ENCODE results near the gene DMGDH. TPM values are rescaled to one million over a fixed set of nuclear protein-coding genes. Genes with fewer than 3 reads are reported as not detected.

Gene DMGDH
- total and polyA plus RNA-seq, 2 donors from 2014 or later, result 10.4 to 39.7 TPM

DNA sequence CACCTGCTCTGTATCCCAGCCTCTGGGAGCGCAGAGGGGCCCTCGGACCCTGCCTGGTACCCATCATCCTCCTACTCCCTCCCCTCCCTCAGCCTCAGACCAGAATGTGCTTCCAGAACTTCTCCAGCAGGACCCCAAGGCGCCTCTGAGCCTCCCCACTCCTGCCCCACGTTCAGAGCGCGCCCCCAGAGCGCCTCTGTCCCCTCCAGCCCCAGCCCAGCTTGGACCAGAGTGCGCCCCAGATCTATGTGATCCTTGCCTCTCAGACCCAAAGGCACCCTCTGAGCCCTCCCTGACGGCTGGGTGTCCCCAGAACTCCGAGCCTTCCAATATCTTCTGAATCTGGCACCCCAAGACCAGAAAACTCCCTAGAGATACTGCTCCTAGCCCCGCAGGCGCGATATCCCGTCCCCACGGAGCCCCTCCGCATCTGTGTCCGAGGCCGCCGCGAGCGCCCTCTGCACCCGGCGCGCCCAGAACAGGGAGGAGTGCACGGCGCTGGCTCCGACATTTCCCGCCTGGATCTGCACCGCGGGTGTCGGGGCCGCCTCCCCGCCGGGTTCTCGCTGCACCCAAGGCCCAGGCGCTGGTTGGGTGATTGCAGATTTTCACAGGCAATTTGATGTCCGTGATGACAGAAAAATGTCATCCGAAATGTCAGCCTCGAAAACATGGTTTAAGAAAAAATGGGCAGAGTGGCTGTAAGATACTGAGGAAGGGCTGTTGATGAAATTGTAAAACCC is 42.7 kb upstream of the DMGDH start:
- Histone ChIP-seq H3K4me3 (ENCODE audit: low read length in 3 of 3) (peak overlapping the region; percentile 32 to 85 (median 75)), H3K27ac (ENCODE audit: low read depth in 2 of 2, low read length in 2 of 2) (peak overlapping the region; percentile 51 to 59), H3K9me3 (ENCODE audit: control insufficient read depth in 2 of 3, insufficient read depth in 1 of 3, low read length in 3 of 3) (no peaks in the 10 kb centered on the region), H3K27me3 (ENCODE audit: control insufficient read depth, insufficient read depth, low read length) (peaks cover 17% of the 10 kb centered on the region), H3K36me3 (ENCODE audit: control insufficient read depth in 2 of 3, insufficient read depth in 3 of 3, low read length in 3 of 3) (no peaks in the 10 kb centered on the region), H3K4me1 (ENCODE audit: control insufficient read depth in 2 of 3, insufficient read depth in 2 of 3, low read depth in 1 of 3, low read length in 3 of 3) (peaks cover 0 to 6% (median 0%) of the 10 kb centered on the region in 3 donors), H3K9ac (ENCODE audit: low read length in 3 of 3) (peak overlapping the region in 1 of 3 donors; percentile 62)
- intact Hi-C loops (cut with DNase I), result no loop called here
- DNase-seq, result peak in 3 of 5 donors; percentile 22 to 38 (median 24)
- TF ChIP-seq, protein P1, sequence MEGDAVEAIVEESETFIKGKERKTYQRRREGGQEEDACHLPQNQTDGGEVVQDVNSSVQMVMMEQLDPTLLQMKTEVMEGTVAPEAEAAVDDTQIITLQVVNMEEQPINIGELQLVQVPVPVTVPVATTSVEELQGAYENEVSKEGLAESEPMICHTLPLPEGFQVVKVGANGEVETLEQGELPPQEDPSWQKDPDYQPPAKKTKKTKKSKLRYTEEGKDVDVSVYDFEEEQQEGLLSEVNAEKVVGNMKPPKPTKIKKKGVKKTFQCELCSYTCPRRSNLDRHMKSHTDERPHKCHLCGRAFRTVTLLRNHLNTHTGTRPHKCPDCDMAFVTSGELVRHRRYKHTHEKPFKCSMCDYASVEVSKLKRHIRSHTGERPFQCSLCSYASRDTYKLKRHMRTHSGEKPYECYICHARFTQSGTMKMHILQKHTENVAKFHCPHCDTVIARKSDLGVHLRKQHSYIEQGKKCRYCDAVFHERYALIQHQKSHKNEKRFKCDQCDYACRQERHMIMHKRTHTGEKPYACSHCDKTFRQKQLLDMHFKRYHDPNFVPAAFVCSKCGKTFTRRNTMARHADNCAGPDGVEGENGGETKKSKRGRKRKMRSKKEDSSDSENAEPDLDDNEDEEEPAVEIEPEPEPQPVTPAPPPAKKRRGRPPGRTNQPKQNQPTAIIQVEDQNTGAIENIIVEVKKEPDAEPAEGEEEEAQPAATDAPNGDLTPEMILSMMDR (IDR thresholded peaks at IDR 0.05; ENCODE audit: borderline replicate concordance, extremely low read depth, insufficient read depth), result no peak
- no peak for FAIRE-seq

DNA sequence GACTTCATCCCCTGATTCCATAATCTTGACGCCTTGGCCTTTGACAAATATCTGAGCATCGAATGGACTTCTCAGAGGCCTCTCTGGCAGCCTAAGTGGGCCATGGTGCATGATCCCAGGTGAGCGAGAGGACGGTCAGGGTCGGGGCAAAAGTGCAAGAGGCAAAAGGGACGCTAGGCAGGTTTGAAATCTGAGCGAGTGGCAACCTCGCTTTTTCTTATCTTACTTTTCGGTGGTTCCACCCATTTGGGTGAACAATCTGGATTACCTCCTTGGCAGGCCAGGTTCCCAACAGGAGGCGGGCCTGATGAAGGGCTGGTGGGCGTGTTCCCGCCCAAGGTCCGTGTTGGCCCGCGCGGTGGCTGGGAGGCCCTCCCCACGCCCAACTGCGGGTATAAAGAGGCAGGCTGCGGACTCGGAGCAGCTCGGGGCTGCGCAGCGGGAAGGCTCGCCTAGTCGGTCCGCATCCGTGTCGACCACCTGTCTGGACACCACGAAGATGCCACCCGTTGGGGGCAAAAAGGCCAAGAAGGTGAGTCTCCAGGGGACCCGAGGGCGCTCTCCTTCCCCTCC is 42.0 kb upstream of the DMGDH start, which contains the start of gene BHMT:
Gene BHMT, plus strand, starts transcription at position 423 of the 573 bp plus-strand sequence. Its CDS starts 77 bp downstream, at position 500.
- no peak for FAIRE-seq
- TF ChIP-seq, protein P1 (IDR thresholded peaks at IDR 0.05; ENCODE audit: borderline replicate concordance, extremely low read depth, insufficient read depth), result no peak

DNA sequence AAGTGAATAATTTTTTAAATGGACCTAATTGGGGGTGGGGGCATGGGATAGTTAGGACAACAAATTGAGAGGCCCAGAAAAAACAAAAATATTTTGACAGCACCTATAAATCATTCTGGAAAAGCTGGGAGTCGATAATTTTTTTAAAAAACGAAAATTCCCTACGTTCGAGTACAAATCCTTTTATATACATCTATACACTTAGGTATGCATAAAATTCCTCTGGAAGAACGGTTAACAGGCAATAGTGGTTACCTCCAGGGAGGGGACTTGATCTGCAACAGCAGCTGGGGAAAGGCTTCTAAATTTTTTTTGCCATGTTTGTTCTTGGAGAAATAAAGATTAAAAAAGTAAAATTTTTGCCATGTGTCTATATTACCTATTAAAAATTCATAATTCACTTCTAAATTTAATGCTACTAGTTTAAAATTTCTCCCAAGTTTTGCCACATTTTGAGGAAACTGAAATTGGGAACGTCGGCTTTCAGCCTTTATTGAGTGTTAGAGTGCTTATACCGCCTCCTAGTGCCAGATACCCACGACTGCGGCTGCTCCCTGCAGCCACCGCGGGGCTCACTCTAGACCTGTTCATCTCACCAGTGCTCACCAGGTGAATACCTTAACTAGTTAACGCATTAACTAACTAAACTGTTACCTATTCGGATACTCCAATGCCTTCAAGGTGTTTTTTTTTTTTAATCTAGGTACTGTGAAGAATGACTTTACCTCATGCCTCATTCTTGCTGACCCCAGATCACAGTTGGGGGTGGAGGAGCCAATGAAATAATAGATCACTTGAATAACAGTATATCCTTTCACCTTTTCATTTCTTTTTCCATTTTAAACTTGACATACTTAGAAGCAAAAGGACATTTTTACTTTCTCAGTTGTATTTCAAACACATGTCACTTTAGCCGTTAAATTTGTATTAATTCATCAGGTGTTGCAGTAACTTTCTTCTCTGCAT is 40.3 kb upstream of the DMGDH start:
- DNase-seq (no peak), FAIRE-seq (no peak)
- no peak overlapping the region for H3K9ac ChIP-seq (ENCODE audit: low read length in 3 of 3)
- peaks cover 17% of the 10 kb centered on the region for H3K27me3 ChIP-seq (ENCODE audit: control insufficient read depth, insufficient read depth, low read length)
- no peak overlapping the region for H3K4me3 ChIP-seq (ENCODE audit: low read length in 3 of 3)
- H3K9me3 ChIP-seq (ENCODE audit: control insufficient read depth in 2 of 3, insufficient read depth in 1 of 3, low read length in 3 of 3), result no peaks in the 10 kb centered on the region
- H3K27ac ChIP-seq (ENCODE audit: low read depth in 2 of 2, low read length in 2 of 2), result no peak overlapping the region
- TF ChIP-seq, protein P1 (IDR thresholded peaks at IDR 0.05; ENCODE audit: borderline replicate concordance, extremely low read depth, insufficient read depth), result peak; percentile 41
- intact Hi-C loops (cut with DNase I), result no loop called here
- peaks cover 0 to 6% (median 0%) of the 10 kb centered on the region in 3 donors for H3K4me1 ChIP-seq (ENCODE audit: control insufficient read depth in 2 of 3, insufficient read depth in 2 of 3, low read depth in 1 of 3, low read length in 3 of 3)
- no peaks in the 10 kb centered on the region for H3K36me3 ChIP-seq (ENCODE audit: control insufficient read depth in 2 of 3, insufficient read depth in 3 of 3, low read length in 3 of 3)

More for the DNA sequence above, 42.0 kb upstream of the DMGDH start, which contains the start of gene BHMT:
- Histone ChIP-seq H3K4me3 (ENCODE audit: low read length in 3 of 3) (peak within 1 kb of the TSS; percentile 32 to 85 (median 75)), H3K27ac (ENCODE audit: low read depth in 2 of 2, low read length in 2 of 2) (peak within 1 kb of the TSS; percentile 51 to 59), H3K9me3 (ENCODE audit: control insufficient read depth in 2 of 3, insufficient read depth in 1 of 3, low read length in 3 of 3) (no peaks in the 10 kb centered on the region), H3K9ac (ENCODE audit: low read length in 3 of 3) (peak within 1 kb of the TSS in 1 of 3 donors; percentile 62), H3K27me3 (ENCODE audit: control insufficient read depth, insufficient read depth, low read length) (peaks cover 17% of the 10 kb centered on the region), H3K4me1 (ENCODE audit: control insufficient read depth in 2 of 3, insufficient read depth in 2 of 3, low read depth in 1 of 3, low read length in 3 of 3) (peaks cover 0 to 6% (median 0%) of the 10 kb centered on the region in 3 donors), H3K36me3 (ENCODE audit: control insufficient read depth in 2 of 3, insufficient read depth in 3 of 3, low read length in 3 of 3) (no peaks in the 10 kb centered on the region)
- intact Hi-C loops (cut with DNase I), result no loop called here
- DNase-seq, result peak; percentile 21 to 70 (median 39)
